D721Med (cell line): ENCODE results near the gene MRPL36.

Experiments
- DNase-seq: peaks from one replicate; pipeline ENCODE4 v3.0.0; 2011; ENCODE audit warnings: low spot score; ENCODE audit not compliant: insufficient read length
- FAIRE-seq: peaks from 2 replicates; lab custom pipeline; 2011; peaks lifted over from hg19 to GRCh38; lab: Jason Lieb, UNC
- TF ChIP-seq, protein P1 (sequence below): IDR thresholded peaks from 2 replicates; pipeline ENCODE4 v1.5.1; 2012; ENCODE audit warnings: mild to moderate bottlenecking, control low read depth; ENCODE audit not compliant: insufficient read depth; ENCODE audit errors: missing control alignments

The MRPL36 gene

DNA sequence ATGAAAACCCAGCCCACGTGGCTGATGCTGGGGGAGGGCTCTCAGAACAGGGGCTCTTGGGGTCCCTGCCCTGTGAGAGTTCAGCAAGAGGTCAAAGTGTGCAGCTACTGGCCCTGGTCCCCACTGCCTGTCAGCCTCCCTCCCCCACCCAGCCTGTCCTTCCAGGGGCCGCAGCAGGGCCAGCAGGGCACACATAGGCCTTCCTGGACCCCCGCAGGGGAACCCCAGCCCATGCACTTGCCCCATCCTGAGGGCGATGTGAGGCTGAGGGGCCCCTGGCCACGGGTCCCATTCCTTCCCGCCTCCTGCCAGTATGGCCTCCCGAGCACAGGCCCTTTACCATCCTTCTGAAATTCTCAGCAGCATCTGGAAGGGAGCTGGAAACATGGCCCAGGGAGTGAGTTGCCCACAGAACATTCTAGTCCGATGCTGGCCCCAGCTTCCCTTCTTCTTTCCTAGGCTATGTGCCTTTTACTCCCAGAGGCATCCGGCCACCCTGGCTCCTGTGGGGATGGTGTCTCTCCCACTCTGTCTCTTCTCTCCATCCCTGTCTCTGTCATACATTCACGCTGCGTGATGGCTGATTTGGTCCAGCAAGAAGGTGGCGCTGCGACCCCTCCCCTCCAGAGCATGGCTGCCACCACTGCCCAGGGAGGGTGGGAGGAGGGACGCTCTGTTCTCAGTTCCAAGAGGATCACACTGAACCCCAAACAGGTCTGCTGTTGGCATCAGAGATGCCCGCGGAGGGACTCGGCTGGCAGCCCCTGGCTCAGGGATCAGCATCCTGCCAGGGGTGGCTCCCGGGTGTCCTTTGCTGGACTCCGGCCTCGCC, 19.6 kb downstream of the MRPL36 start:
- FAIRE-seq, result no peak
- TF ChIP-seq, protein P1, sequence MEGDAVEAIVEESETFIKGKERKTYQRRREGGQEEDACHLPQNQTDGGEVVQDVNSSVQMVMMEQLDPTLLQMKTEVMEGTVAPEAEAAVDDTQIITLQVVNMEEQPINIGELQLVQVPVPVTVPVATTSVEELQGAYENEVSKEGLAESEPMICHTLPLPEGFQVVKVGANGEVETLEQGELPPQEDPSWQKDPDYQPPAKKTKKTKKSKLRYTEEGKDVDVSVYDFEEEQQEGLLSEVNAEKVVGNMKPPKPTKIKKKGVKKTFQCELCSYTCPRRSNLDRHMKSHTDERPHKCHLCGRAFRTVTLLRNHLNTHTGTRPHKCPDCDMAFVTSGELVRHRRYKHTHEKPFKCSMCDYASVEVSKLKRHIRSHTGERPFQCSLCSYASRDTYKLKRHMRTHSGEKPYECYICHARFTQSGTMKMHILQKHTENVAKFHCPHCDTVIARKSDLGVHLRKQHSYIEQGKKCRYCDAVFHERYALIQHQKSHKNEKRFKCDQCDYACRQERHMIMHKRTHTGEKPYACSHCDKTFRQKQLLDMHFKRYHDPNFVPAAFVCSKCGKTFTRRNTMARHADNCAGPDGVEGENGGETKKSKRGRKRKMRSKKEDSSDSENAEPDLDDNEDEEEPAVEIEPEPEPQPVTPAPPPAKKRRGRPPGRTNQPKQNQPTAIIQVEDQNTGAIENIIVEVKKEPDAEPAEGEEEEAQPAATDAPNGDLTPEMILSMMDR, result no peak
- no peak for DNase-seq

DNA sequence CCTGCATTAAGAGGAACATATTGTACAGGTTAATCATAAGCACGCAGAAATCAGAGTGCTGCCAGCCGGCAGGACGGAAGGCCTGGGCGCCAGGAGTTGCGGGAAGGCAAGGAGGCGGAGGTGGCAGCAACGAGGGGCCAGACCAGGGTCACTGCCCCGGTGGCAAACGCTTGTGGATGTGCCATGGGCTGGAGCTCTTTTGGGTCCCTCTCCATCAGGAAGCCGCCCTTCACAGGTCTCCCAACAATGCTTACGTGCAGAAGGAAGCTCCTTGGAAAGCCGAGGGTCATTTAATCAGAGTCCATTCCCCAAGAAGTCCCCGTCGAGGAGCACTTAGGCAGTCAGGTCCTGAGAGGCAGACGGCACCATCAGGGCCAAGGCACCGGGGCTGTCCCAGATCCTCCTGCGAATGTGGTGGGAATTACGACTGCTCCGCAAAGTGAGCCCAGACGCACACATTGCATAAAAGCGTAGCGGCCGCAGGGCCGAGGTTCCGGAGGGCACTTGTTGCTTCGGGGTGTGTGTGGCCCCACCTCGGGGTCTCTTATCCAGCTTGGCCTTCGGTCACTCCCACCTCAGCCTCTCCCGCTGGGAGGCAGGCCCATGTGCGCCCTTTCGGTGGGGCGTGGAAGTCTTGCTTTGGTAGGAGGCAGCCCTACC, 20.5 kb downstream of the MRPL36 start:
- FAIRE-seq (no peak), DNase-seq (no peak)
- TF ChIP-seq, protein P1, result no peak

DNA sequence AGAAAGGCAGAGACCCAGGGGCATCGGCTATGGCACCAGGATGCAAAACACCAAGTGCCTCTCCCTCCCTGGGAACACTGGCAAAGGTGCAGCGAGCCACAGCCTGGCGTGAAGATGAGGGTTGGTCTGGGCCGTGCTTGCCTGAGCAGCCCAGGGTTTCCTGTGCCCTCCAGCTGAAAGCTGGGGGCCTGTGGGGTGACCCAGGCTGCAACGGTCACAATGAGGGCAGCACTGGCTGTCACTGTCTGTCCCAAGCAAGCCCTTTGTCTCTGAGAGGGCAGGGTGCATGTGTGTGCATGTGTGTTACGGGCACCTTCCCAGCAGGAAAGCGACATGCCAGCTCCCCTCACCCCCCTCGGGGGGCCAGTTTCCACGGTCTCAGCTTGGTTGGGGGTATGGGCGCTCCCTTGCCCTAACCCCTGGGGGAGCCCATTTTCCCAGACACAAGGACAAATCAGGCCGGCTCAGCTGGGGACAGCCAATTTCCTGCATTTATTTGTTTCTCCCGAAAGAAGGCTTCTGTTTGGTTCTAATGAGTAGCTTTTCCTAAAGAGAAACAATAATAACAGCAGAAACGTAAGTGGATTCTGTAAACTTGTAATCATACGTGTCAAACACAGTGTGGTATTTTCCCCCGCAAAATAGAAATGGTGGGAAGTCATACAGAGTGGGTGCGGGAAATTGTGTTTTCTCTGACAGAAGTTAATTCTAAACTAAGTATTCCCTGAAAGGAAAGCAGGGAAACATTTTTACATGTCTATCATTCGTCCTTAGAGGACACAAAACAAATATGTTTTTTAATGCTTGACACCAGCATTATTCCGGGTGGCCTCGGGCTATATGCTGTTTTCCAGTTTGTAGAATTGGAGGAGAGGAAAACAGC, 21.3 kb downstream of the MRPL36 start:
- TF ChIP-seq, protein P1, result no peak
- no peak for FAIRE-seq
- no peak for DNase-seq

- DNase-seq (no peak), FAIRE-seq (no peak)
- TF ChIP-seq, protein P1, result no peak
These were observed 22.1 kb downstream of the MRPL36 start for GRCh38 chr5:1777281-1778137.

DNA sequence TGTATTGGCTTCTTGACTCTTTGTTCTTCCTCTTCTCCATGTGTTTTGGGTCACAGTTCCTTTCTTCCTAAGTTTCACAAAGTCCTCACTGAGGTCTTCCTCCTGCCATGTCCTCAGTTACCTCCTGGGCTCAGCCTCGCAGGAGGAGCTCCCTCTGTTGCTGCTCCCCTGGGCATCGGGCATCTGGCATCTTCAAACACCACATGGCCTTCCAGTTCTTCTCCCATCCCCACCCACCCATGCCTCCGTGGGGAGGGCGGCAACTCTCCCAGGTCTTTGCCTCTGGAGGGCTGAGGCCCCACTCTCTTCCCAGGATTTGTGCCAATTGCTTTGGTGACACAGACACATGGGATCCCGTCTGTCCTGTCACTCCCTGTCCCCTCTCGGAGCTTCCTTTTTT, 22.8 kb downstream of the MRPL36 start:
- FAIRE-seq (no peak), DNase-seq (no peak)
- TF ChIP-seq, protein P1, result no peak

GRCh38 chr5:1772634-1773033, 27.0 kb downstream of the MRPL36 start:
- FAIRE-seq (no peak), DNase-seq (no peak)
- TF ChIP-seq, protein P1, result peak; percentile 8
